Naive B cell (primary cell): ENCODE results near the gene GMDS. TPM values are rescaled to one million over a fixed set of nuclear protein-coding genes. Genes with fewer than 3 reads are reported as not detected.

Source experiments
- ATAC-seq, 2 donors: fragments of 150-1000 bp; cut with Tn5 transposase; 2 replicates each; pipeline ENCODE4 v1.10.0; 2021; ENCODE audit warnings: low read depth in 2 of 2, mild to moderate bottlenecking in 2 of 2, moderate library complexity in 2 of 2
- DNase-seq: peaks from one replicate; pipeline ENCODE4 v3.0.0; 2022
- H3K27ac Mint-ChIP-seq, 6 donors: one replicate each; pipeline ENCODE4 v1.8.0; 2020 to 2022; ENCODE audit warnings: mild to moderate bottlenecking in 6 of 6, mixed read lengths in 6 of 6, moderate library complexity in 5 of 6, inconsistent platforms in 2 of 6
- H3K27me3 Mint-ChIP-seq, 3 donors: one replicate each; pipeline ENCODE4 v1.8.0; 2021 to 2022; ENCODE audit warnings: mixed read lengths in 3 of 3, mild to moderate bottlenecking in 1 of 3
- H3K36me3 Mint-ChIP-seq, 2 donors: one replicate each; pipeline ENCODE4 v1.8.0; 2020 to 2022; ENCODE audit warnings: mixed read lengths in 2 of 2, inconsistent platforms in 1 of 2, mild to moderate bottlenecking in 1 of 2
- H3K4me1 Mint-ChIP-seq, 3 donors: one replicate each; pipeline ENCODE4 v1.8.0; 2020 to 2022; ENCODE audit warnings: mixed read lengths in 3 of 3, inconsistent platforms in 1 of 3, mild to moderate bottlenecking in 1 of 3, moderate library complexity in 1 of 3
- H3K4me3 Mint-ChIP-seq, 8 donors: one replicate each; pipeline ENCODE4 v1.8.0; 2020 to 2022; ENCODE audit warnings: mild to moderate bottlenecking in 8 of 8, mixed read lengths in 8 of 8, moderate library complexity in 8 of 8, inconsistent platforms in 2 of 8
- H3K9me3 Mint-ChIP-seq, 7 donors: one replicate each; pipeline ENCODE4 v1.8.0; 2020 to 2022; ENCODE audit warnings: mixed read lengths in 7 of 7, mild to moderate bottlenecking in 5 of 7, inconsistent platforms in 2 of 7, moderate library complexity in 1 of 7
- polyA plus RNA-seq, 6 donors: library from polyadenylated mRNA; unstranded; fragments of 300-500 nt; fragmentation: Illumina TruSeq; gene quantifications; one replicate each; pipeline ENCODE4 v1.2.3, GENCODE V29; 2021; ENCODE audit warnings: low read depth in 6 of 6

GMDS gene
- polyA plus RNA-seq, 6 donors from 2014 or later = 12.7 to 23.3 (median 14.7) TPM

- no peak for ATAC-seq
- H3K4me3 Mint-ChIP-seq = no peak overlapping the region
- peaks cover 0 to 5% of the 10 kb centered on the region in 2 donors for H3K36me3 Mint-ChIP-seq
- no peak overlapping the region for H3K27ac Mint-ChIP-seq
- no peak for DNase-seq
- H3K4me1 Mint-ChIP-seq = peaks cover 0 to 9% (median 4%) of the 10 kb centered on the region in 3 donors
- no peaks in the 10 kb centered on the region for H3K9me3 Mint-ChIP-seq
- no peaks in the 10 kb centered on the region for H3K27me3 Mint-ChIP-seq
These were observed 330.2 kb downstream of the GMDS start for GRCh38 chr6:1915226-1915625.

GRCh38 chr6:1913577-1913976 is 331.8 kb downstream of the GMDS start:
- peaks cover 0 to 17% of the 10 kb centered on the region in 2 donors for H3K36me3 Mint-ChIP-seq
- ATAC-seq = no peak
- H3K27me3 Mint-ChIP-seq = no peaks in the 10 kb centered on the region

GRCh38 chr6:1912731-1913130 is 332.7 kb downstream of the GMDS start:
- peaks cover 0 to 9% (median 4%) of the 10 kb centered on the region in 3 donors for H3K4me1 Mint-ChIP-seq
- no peak for ATAC-seq
- H3K27ac Mint-ChIP-seq = peak overlapping the region in 1 of 6 donors; percentile 78
- peaks cover 0 to 26% of the 10 kb centered on the region in 2 donors for H3K36me3 Mint-ChIP-seq
- no peak overlapping the region for H3K4me3 Mint-ChIP-seq
- no peaks in the 10 kb centered on the region for H3K27me3 Mint-ChIP-seq
- no peak for DNase-seq
- no peaks in the 10 kb centered on the region for H3K9me3 Mint-ChIP-seq

More at GRCh38 chr6:1913577-1913976, 331.8 kb downstream of the GMDS start:
- Mint-ChIP-seq H3K4me3 (no peak overlapping the region), H3K9me3 (no peaks in the 10 kb centered on the region), H3K27ac (peak overlapping the region in 2 of 6 donors; percentile 22 to 58), H3K4me1 (peaks cover 0 to 9% (median 4%) of the 10 kb centered on the region in 3 donors)
- no peak for DNase-seq

GRCh38 chr6:1911474-1911873 is 333.9 kb downstream of the GMDS start:
- ATAC-seq (no peak), DNase-seq (no peak)
- no peak overlapping the region for H3K4me3 Mint-ChIP-seq
- H3K27me3 Mint-ChIP-seq = no peaks in the 10 kb centered on the region
- peaks cover 0 to 9% (median 4%) of the 10 kb centered on the region in 3 donors for H3K4me1 Mint-ChIP-seq
- H3K36me3 Mint-ChIP-seq = peaks cover 0 to 30% of the 10 kb centered on the region in 2 donors
- no peak overlapping the region for H3K27ac Mint-ChIP-seq
- H3K9me3 Mint-ChIP-seq = no peaks in the 10 kb centered on the region

- Mint-ChIP-seq H3K4me1 (peaks cover 0 to 9% (median 4%) of the 10 kb centered on the region in 3 donors), H3K4me3 (no peak overlapping the region), H3K36me3 (peaks cover 0 to 29% of the 10 kb centered on the region in 2 donors), H3K27ac (no peak overlapping the region), H3K27me3 (no peaks in the 10 kb centered on the region), H3K9me3 (no peaks in the 10 kb centered on the region)
- no peak for DNase-seq
- no peak for ATAC-seq
These were observed 334.6 kb downstream of the GMDS start for GRCh38 chr6:1910621-1911407.

- no peaks in the 10 kb centered on the region for H3K9me3 Mint-ChIP-seq
- peaks cover 0 to 25% of the 10 kb centered on the region in 2 donors for H3K36me3 Mint-ChIP-seq
- no peaks in the 10 kb centered on the region for H3K27me3 Mint-ChIP-seq
- ATAC-seq = no peak
- no peak overlapping the region for H3K4me3 Mint-ChIP-seq
- H3K27ac Mint-ChIP-seq = no peak overlapping the region
- no peak for DNase-seq
- peaks cover 0 to 5% (median 4%) of the 10 kb centered on the region in 3 donors for H3K4me1 Mint-ChIP-seq
These were observed 336.6 kb downstream of the GMDS start for GRCh38 chr6:1908784-1909183.

- no peak for DNase-seq
- Mint-ChIP-seq H3K27me3 (no peaks in the 10 kb centered on the region), H3K4me3 (no peak overlapping the region), H3K4me1 (no peaks in the 10 kb centered on the region), H3K27ac (peak overlapping the region in 1 of 6 donors; percentile 38), H3K9me3 (no peaks in the 10 kb centered on the region), H3K36me3 (peaks cover 0 to 25% of the 10 kb centered on the region in 2 donors)
- ATAC-seq = no peak
These were observed 338.8 kb downstream of the GMDS start for GRCh38 chr6:1906609-1907008.

- H3K9me3 Mint-ChIP-seq = no peaks in the 10 kb centered on the region
- H3K27me3 Mint-ChIP-seq = no peaks in the 10 kb centered on the region
- H3K36me3 Mint-ChIP-seq = peaks cover 0 to 25% of the 10 kb centered on the region in 2 donors
- no peak overlapping the region for H3K27ac Mint-ChIP-seq
- no peak overlapping the region for H3K4me3 Mint-ChIP-seq
- ATAC-seq (no peak), DNase-seq (no peak)
- H3K4me1 Mint-ChIP-seq = no peaks in the 10 kb centered on the region
These were observed 339.4 kb downstream of the GMDS start for GRCh38 chr6:1906014-1906413.

GRCh38 chr6:1904898-1905297 is 340.5 kb downstream of the GMDS start:
- Mint-ChIP-seq H3K27ac (no peak overlapping the region), H3K4me1 (no peaks in the 10 kb centered on the region), H3K9me3 (no peaks in the 10 kb centered on the region), H3K4me3 (no peak overlapping the region), H3K36me3 (peaks cover 0 to 25% of the 10 kb centered on the region in 2 donors), H3K27me3 (no peaks in the 10 kb centered on the region)
- no peak for ATAC-seq
- no peak for DNase-seq

- DNase-seq = no peak
- Mint-ChIP-seq H3K4me1 (no peaks in the 10 kb centered on the region), H3K27ac (no peak overlapping the region), H3K36me3 (peaks cover 0 to 21% of the 10 kb centered on the region in 2 donors), H3K9me3 (no peaks in the 10 kb centered on the region), H3K4me3 (no peak overlapping the region), H3K27me3 (no peaks in the 10 kb centered on the region)
- no peak for ATAC-seq
These were observed 341.0 kb downstream of the GMDS start for GRCh38 chr6:1904466-1904799.

- Mint-ChIP-seq H3K9me3 (no peaks in the 10 kb centered on the region), H3K4me3 (no peak overlapping the region), H3K36me3 (peaks cover 0 to 16% of the 10 kb centered on the region in 2 donors), H3K27me3 (no peaks in the 10 kb centered on the region), H3K4me1 (no peaks in the 10 kb centered on the region), H3K27ac (peak overlapping the region in 1 of 6 donors; percentile 32)
- ATAC-seq (no peak), DNase-seq (no peak)
These were observed 341.5 kb downstream of the GMDS start for GRCh38 chr6:1903780-1904465.

- no peak overlapping the region for H3K4me3 Mint-ChIP-seq
- no peaks in the 10 kb centered on the region for H3K4me1 Mint-ChIP-seq
- ATAC-seq (no peak), DNase-seq (no peak)
- H3K9me3 Mint-ChIP-seq = no peaks in the 10 kb centered on the region
- H3K36me3 Mint-ChIP-seq = peaks cover 0 to 4% of the 10 kb centered on the region in 2 donors
- H3K27me3 Mint-ChIP-seq = no peaks in the 10 kb centered on the region
- no peak overlapping the region for H3K27ac Mint-ChIP-seq
These were observed 343.8 kb downstream of the GMDS start for GRCh38 chr6:1901556-1901955.

- Mint-ChIP-seq H3K27me3 (no peaks in the 10 kb centered on the region), H3K9me3 (no peaks in the 10 kb centered on the region), H3K4me1 (no peaks in the 10 kb centered on the region), H3K4me3 (no peak overlapping the region), H3K27ac (peak overlapping the region in 1 of 6 donors; percentile 6), H3K36me3 (peaks cover 0 to 11% of the 10 kb centered on the region in 2 donors)
- ATAC-seq = no peak
- no peak for DNase-seq
These were observed 348.5 kb downstream of the GMDS start for GRCh38 chr6:1896897-1897296.

- Mint-ChIP-seq H3K4me3 (no peak overlapping the region), H3K4me1 (no peaks in the 10 kb centered on the region)
These were observed 349.7 kb downstream of the GMDS start for GRCh38 chr6:1895721-1896120.

More at GRCh38 chr6:1895721-1896120, 349.7 kb downstream of the GMDS start:
- Mint-ChIP-seq H3K27ac (no peak overlapping the region), H3K27me3 (no peaks in the 10 kb centered on the region), H3K36me3 (peaks cover 0 to 13% of the 10 kb centered on the region in 2 donors), H3K9me3 (no peaks in the 10 kb centered on the region)
- ATAC-seq (no peak), DNase-seq (no peak)
